HEK293 (cell line): ENCODE results near the gene ACAP2.
"Not testable (repeated sequence)": the region's sequence is repeated elsewhere in the genome, so short reads cannot be mapped to it uniquely, and the experiment has no call there.

Experiments used
- CTCF ChIA-PET: fragments of 350-600 bp; formaldehyde crosslinking; extraction: SDS; loops from one replicate; lab custom pipeline; 2021; ENCODE audit warnings: antibody characterized with exemption; lab: Yijun Ruan, JAX
- POLR2A ChIA-PET: fragments of 300-600 bp; formaldehyde crosslinking; extraction: SDS; loops from one replicate; lab custom pipeline; 2020; ENCODE audit warnings: antibody characterized with exemption, inconsistent platforms; lab: Yijun Ruan, JAX
- H3K27ac ChIP-seq: fragments of 200-500 bp; sonication (Bioruptor generic); 2 replicates; pipeline ENCODE4 v1.5.1; 2014; ENCODE audit warnings: low read depth, low read length, control low read depth, inconsistent platforms; ENCODE audit errors: extremely low read depth
- H3K36me3 ChIP-seq, 2 experiments: fragments of 200-500 bp in 1 of 2; sonication (Bioruptor generic) in 1 of 2; 1 replicate in 1 of 2; 2 replicates in 1 of 2; pipeline ENCODE4 v1.5.1; 2014 to 2017; ENCODE audit warnings: inconsistent platforms in 2 of 2, low read length in 2 of 2; ENCODE audit not compliant: control insufficient read depth in 2 of 2, insufficient read depth in 1 of 2
- H3K4me1 ChIP-seq: fragments of 200-500 bp; sonication (Bioruptor generic); 2 replicates; pipeline ENCODE4 v1.5.1; 2014; ENCODE audit warnings: mild to moderate bottlenecking, low read length, inconsistent platforms; ENCODE audit not compliant: control insufficient read depth, insufficient read depth
- H3K4me3 ChIP-seq: 2 replicates; pipeline ENCODE4 v1.5.1; 2011; ENCODE audit warnings: low read depth, mild to moderate bottlenecking, control low read depth, low read length, moderate library complexity
- H3K9me3 ChIP-seq: fragments of 200-500 bp; sonication (Bioruptor generic); 2 replicates; pipeline ENCODE4 v1.5.1; 2014; ENCODE audit warnings: low read depth, low read length, inconsistent platforms; ENCODE audit not compliant: control insufficient read depth, insufficient read depth
- GLI2 ChIP-seq: fragments of 450-650 bp; formaldehyde crosslinking; IDR thresholded peaks from 2 replicates; pipeline ENCODE4; 2017; ENCODE audit warnings: missing biosample characterization, missing genetic modification characterization, low read depth, borderline replicate concordance
- PRDM1 ChIP-seq: fragments of 450-650 bp; formaldehyde crosslinking; IDR thresholded peaks from 2 replicates; pipeline ENCODE4; 2016; ENCODE audit warnings: missing biosample characterization, missing genetic modification characterization
- SP2 ChIP-seq: fragments of 450-650 bp; formaldehyde crosslinking; IDR thresholded peaks from 2 replicates; pipeline ENCODE4 v1.5.1; 2016; ENCODE audit warnings: missing biosample characterization, missing genetic modification characterization
- ZFP37 ChIP-seq: fragments of 450-650 bp; formaldehyde crosslinking; IDR thresholded peaks from 2 replicates; pipeline ENCODE4 v1.5.1; 2016; ENCODE audit warnings: missing biosample characterization, missing genetic modification characterization
- ZNF114 ChIP-seq: fragments of 450-650 bp; formaldehyde crosslinking; IDR thresholded peaks from 2 replicates; pipeline ENCODE4 v1.5.0; 2017; ENCODE audit warnings: missing biosample characterization, missing genetic modification characterization
- ZNF138 ChIP-seq: fragments of 450-650 bp; formaldehyde crosslinking; IDR thresholded peaks from 2 replicates; pipeline ENCODE4 v1.5.1; 2016; ENCODE audit warnings: missing biosample characterization, missing genetic modification characterization, borderline replicate concordance
- ZNF184 ChIP-seq: fragments of 450-650 bp; IDR thresholded peaks from 2 replicates; pipeline ENCODE4 v1.5.1; 2018; ENCODE audit warnings: missing biosample characterization, mild to moderate bottlenecking, missing genetic modification characterization
- ZNF2 ChIP-seq: fragments of 450-650 bp; formaldehyde crosslinking; IDR thresholded peaks from 2 replicates; pipeline ENCODE4 v1.5.1; 2016; ENCODE audit warnings: missing biosample characterization, missing genetic modification characterization
- ZNF211 ChIP-seq: fragments of 450-650 bp; formaldehyde crosslinking; IDR thresholded peaks from 2 replicates; pipeline ENCODE4 v1.5.1; 2016; ENCODE audit warnings: low read depth, missing biosample characterization, missing genetic modification characterization
- ZNF266 ChIP-seq: fragments of 450-650 bp; formaldehyde crosslinking; IDR thresholded peaks from 2 replicates; pipeline ENCODE4 v1.5.1; 2016; ENCODE audit warnings: missing biosample characterization, missing genetic modification characterization, low read depth
- ZNF394 ChIP-seq: fragments of 450-650 bp; formaldehyde crosslinking; IDR thresholded peaks from 2 replicates; pipeline ENCODE4 v1.5.1; 2016; ENCODE audit warnings: missing biosample characterization, missing genetic modification characterization, mild to moderate bottlenecking, moderate library complexity, borderline replicate concordance
- ZNF404 ChIP-seq: fragments of 450-650 bp; formaldehyde crosslinking; IDR thresholded peaks from 2 replicates; pipeline ENCODE4 v1.5.1; 2017; ENCODE audit warnings: missing biosample characterization, missing genetic modification characterization
- ZNF433 ChIP-seq: fragments of 450-650 bp; formaldehyde crosslinking; IDR thresholded peaks from 2 replicates; pipeline ENCODE4 v1.5.1; 2016; ENCODE audit warnings: missing biosample characterization, missing genetic modification characterization, low read depth
- ZNF501 ChIP-seq: fragments of 450-650 bp; formaldehyde crosslinking; IDR thresholded peaks from 2 replicates; pipeline ENCODE4 v1.5.1; 2016; ENCODE audit warnings: missing biosample characterization, missing genetic modification characterization
- ZNF510 ChIP-seq: fragments of 450-650 bp; formaldehyde crosslinking; IDR thresholded peaks from 2 replicates; pipeline ENCODE4 v1.5.1; 2018; ENCODE audit warnings: mild to moderate bottlenecking, missing genetic modification characterization, missing biosample characterization; ENCODE audit not compliant: insufficient replicate concordance
- ZNF514 ChIP-seq: fragments of 450-650 bp; formaldehyde crosslinking; IDR thresholded peaks from 2 replicates; pipeline ENCODE4 v1.5.1; 2016; ENCODE audit warnings: missing biosample characterization, missing genetic modification characterization
- ZNF544 ChIP-seq: fragments of 450-650 bp; formaldehyde crosslinking; IDR thresholded peaks from 2 replicates; pipeline ENCODE4 v1.5.0; 2017; ENCODE audit warnings: missing biosample characterization, missing genetic modification characterization
- ZNF558 ChIP-seq: fragments of 450-650 bp; formaldehyde crosslinking; IDR thresholded peaks from 2 replicates; pipeline ENCODE4 v1.5.1; 2016; ENCODE audit warnings: missing biosample characterization, missing genetic modification characterization
- TF ChIP-seq, protein P1 (sequence below): fragments of 450-650 bp; formaldehyde crosslinking; IDR thresholded peaks from 2 replicates; pipeline ENCODE4 v1.5.1; 2016; ENCODE audit warnings: missing biosample characterization, missing genetic modification characterization, low read depth
- TF ChIP-seq, protein P2 (sequence below): fragments of 450-650 bp; IDR thresholded peaks from 2 replicates; pipeline ENCODE4 v1.5.1; 2018; ENCODE audit warnings: missing biosample characterization, mild to moderate bottlenecking, missing genetic modification characterization
- TF ChIP-seq, protein P3 (sequence below): fragments of 450-650 bp; formaldehyde crosslinking; conservative IDR thresholded peaks from 2 replicates; pipeline ENCODE4 v1.5.1; 2016; ENCODE audit warnings: low read depth, missing biosample characterization, missing genetic modification characterization
- TF ChIP-seq, protein P4 (sequence below): fragments of 450-650 bp; formaldehyde crosslinking; conservative IDR thresholded peaks from 2 replicates; pipeline ENCODE4 v1.5.1; 2016; ENCODE audit warnings: low read depth, missing biosample characterization, missing genetic modification characterization

The ACAP2 gene

DNA sequence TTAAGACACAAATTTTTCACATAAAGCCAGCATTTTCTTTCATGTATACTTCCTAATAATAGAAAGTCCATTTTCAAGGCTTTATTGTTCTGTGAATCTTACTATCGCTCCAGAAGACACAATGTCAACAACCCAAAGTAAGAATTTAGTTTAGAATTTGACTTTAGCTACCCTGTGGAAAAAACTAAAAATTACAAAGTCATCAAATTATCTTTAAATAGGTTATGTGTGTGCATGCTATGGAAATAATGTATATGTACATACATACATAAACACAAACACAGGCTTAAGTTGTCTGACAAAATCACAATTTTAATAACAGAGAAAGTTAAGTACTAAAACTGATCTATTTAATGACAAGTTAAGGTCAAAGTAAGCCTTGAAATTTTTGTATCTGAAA lies 151.7 kb downstream of the ACAP2 start:
- H3K9me3 ChIP-seq: no peaks in the 10 kb centered on the region
- H3K36me3 ChIP-seq: peaks cover 0 to 27% of the 10 kb centered on the region in 2 experiments; a peak in 2 of 3 replicates
- CTCF ChIA-PET: interaction anchor here (0.7 kb wide), 1 partner anchor 20 kb away, joined by 3 read pairs; the partner anchor contains the start of gene XXYLT1
- H3K4me3 ChIP-seq: no peak overlapping the region
- no peak overlapping the region for H3K27ac ChIP-seq
- no peak for TF ChIP-seq ZNF211 (tag by site-specific recombination)
- TF ChIP-seq, protein P1, sequence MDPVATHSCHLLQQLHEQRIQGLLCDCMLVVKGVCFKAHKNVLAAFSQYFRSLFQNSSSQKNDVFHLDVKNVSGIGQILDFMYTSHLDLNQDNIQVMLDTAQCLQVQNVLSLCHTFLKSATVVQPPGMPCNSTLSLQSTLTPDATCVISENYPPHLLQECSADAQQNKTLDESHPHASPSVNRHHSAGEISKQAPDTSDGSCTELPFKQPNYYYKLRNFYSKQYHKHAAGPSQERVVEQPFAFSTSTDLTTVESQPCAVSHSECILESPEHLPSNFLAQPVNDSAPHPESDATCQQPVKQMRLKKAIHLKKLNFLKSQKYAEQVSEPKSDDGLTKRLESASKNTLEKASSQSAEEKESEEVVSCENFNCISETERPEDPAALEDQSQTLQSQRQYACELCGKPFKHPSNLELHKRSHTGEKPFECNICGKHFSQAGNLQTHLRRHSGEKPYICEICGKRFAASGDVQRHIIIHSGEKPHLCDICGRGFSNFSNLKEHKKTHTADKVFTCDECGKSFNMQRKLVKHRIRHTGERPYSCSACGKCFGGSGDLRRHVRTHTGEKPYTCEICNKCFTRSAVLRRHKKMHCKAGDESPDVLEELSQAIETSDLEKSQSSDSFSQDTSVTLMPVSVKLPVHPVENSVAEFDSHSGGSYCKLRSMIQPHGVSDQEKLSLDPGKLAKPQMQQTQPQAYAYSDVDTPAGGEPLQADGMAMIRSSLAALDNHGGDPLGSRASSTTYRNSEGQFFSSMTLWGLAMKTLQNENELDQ (tag by site-specific recombination): no peak
- no peak for TF ChIP-seq SP2 (tag by site-specific recombination)
- no peak for TF ChIP-seq PRDM1 (tag by site-specific recombination)
- no peak for TF ChIP-seq ZNF114 (tag by site-specific recombination)
- TF ChIP-seq ZNF544 (tag by site-specific recombination): no peak
- TF ChIP-seq ZNF2 (tag by site-specific recombination): no peak
- TF ChIP-seq ZNF404 (tag by site-specific recombination): no peak
- TF ChIP-seq ZFP37 (tag by site-specific recombination): no peak
- TF ChIP-seq, protein P2, sequence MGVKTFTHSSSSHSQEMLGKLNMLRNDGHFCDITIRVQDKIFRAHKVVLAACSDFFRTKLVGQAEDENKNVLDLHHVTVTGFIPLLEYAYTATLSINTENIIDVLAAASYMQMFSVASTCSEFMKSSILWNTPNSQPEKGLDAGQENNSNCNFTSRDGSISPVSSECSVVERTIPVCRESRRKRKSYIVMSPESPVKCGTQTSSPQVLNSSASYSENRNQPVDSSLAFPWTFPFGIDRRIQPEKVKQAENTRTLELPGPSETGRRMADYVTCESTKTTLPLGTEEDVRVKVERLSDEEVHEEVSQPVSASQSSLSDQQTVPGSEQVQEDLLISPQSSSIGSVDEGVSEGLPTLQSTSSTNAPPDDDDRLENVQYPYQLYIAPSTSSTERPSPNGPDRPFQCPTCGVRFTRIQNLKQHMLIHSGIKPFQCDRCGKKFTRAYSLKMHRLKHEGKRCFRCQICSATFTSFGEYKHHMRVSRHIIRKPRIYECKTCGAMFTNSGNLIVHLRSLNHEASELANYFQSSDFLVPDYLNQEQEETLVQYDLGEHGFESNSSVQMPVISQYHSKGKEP (tag by site-specific recombination): no peak
- no peak for TF ChIP-seq ZNF514 (tag by site-specific recombination)
- no peak for TF ChIP-seq ZNF184
- POLR2A ChIA-PET: no interaction called here
- no peaks in the 10 kb centered on the region for H3K4me1 ChIP-seq

DNA sequence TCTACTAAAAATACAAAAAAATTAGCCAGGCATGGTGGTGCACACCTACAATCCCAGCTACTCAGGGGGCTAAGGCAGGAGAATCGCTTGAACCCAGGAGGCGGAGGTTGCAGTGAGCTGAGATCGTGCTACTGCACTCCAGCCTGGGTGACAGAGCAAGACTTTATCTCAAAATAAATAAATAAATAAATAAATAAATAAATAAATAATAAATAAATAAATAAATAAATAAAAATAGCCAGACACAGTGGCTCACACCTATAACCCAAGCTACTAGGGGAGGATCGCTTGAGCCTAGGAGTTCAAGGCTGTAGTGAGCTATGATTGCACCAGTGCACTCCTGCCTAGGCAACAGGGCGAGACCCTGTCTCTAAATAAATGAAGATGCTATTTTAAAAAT lies 152.2 kb downstream of the ACAP2 start:
- CTCF ChIA-PET, H3K9me3 ChIP-seq, POLR2A ChIA-PET, H3K4me1 ChIP-seq, H3K27ac ChIP-seq, H3K4me3 ChIP-seq: not testable (repeated sequence)
- H3K36me3 ChIP-seq: peaks cover 0 to 27% of the 10 kb centered on the region in 2 experiments; a peak in 2 of 3 replicates
- TF ChIP-seq ZNF501 (tag by site-specific recombination): 0 out of 2 replicates have a peak, but pooled peaks have one; percentile 37
- TF ChIP-seq GLI2 (tag by site-specific recombination): peak; percentile 34; the same call in 1 of the 2 replicates
- TF ChIP-seq, protein P3, sequence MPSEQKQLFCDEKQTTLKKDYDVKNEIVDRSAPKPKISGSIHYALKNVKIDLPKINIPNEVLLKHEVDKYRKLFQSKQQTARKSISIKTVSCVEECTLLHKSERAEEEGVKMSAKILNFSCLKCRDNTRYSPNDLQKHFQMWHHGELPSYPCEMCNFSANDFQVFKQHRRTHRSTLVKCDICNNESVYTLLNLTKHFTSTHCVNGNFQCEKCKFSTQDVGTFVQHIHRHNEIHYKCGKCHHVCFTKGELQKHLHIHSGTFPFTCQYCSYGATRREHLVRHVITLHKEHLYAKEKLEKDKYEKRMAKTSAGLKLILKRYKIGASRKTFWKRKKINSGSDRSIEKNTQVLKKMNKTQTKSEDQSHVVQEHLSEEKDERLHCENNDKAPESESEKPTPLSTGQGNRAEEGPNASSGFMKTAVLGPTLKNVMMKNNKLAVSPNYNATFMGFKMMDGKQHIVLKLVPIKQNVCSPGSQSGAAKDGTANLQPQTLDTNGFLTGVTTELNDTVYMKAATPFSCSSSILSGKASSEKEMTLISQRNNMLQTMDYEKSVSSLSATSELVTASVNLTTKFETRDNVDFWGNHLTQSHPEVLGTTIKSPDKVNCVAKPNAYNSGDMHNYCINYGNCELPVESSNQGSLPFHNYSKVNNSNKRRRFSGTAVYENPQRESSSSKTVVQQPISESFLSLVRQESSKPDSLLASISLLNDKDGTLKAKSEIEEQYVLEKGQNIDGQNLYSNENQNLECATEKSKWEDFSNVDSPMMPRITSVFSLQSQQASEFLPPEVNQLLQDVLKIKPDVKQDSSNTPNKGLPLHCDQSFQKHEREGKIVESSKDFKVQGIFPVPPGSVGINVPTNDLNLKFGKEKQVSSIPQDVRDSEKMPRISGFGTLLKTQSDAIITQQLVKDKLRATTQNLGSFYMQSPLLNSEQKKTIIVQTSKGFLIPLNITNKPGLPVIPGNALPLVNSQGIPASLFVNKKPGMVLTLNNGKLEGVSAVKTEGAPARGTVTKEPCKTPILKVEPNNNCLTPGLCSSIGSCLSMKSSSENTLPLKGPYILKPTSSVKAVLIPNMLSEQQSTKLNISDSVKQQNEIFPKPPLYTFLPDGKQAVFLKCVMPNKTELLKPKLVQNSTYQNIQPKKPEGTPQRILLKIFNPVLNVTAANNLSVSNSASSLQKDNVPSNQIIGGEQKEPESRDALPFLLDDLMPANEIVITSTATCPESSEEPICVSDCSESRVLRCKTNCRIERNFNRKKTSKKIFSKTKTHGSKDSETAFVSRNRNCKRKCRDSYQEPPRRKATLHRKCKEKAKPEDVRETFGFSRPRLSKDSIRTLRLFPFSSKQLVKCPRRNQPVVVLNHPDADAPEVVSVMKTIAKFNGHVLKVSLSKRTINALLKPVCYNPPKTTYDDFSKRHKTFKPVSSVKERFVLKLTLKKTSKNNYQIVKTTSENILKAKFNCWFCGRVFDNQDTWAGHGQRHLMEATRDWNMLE (tag by site-specific recombination): peak; percentile 91
- TF ChIP-seq ZNF266: 0 out of 2 replicates have a peak, but pooled peaks have one; percentile 32
- TF ChIP-seq ZNF433 (tag by site-specific recombination): peak; percentile 82
- peak; percentile 72; the same call in 1 of the 2 replicates for TF ChIP-seq ZFP37 (tag by site-specific recombination)
- peak; percentile 35 for TF ChIP-seq ZNF510
- peak; percentile 61 for TF ChIP-seq ZNF558 (tag by site-specific recombination)
- TF ChIP-seq ZNF394: peak; percentile 94
- 0 out of 2 replicates have a peak, but pooled peaks have one; percentile 24 for TF ChIP-seq ZNF404 (tag by site-specific recombination)
- TF ChIP-seq, protein P4, sequence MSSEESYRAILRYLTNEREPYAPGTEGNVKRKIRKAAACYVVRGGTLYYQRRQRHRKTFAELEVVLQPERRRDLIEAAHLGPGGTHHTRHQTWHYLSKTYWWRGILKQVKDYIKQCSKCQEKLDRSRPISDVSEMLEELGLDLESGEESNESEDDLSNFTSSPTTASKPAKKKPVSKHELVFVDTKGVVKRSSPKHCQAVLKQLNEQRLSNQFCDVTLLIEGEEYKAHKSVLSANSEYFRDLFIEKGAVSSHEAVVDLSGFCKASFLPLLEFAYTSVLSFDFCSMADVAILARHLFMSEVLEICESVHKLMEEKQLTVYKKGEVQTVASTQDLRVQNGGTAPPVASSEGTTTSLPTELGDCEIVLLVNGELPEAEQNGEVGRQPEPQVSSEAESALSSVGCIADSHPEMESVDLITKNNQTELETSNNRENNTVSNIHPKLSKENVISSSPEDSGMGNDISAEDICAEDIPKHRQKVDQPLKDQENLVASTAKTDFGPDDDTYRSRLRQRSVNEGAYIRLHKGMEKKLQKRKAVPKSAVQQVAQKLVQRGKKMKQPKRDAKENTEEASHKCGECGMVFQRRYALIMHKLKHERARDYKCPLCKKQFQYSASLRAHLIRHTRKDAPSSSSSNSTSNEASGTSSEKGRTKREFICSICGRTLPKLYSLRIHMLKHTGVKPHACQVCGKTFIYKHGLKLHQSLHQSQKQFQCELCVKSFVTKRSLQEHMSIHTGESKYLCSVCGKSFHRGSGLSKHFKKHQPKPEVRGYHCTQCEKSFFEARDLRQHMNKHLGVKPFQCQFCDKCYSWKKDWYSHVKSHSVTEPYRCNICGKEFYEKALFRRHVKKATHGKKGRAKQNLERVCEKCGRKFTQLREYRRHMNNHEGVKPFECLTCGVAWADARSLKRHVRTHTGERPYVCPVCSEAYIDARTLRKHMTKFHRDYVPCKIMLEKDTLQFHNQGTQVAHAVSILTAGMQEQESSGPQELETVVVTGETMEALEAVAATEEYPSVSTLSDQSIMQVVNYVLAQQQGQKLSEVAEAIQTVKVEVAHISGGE (tag by site-specific recombination): peak; percentile 68; the same call in 1 of the 2 replicates
- 0 out of 2 replicates have a peak, but pooled peaks have one; percentile 35 for TF ChIP-seq ZNF138 (tag by site-specific recombination)
